ENCODE data around the gene CSTF3. TPM values are rescaled to one million over a fixed set of nuclear protein-coding genes. Genes with fewer than 3 reads are reported as not detected.

Gene CSTF3
- total RNA-seq, 1 experiment from 2014 or later: 45.6 TPM

DNA sequence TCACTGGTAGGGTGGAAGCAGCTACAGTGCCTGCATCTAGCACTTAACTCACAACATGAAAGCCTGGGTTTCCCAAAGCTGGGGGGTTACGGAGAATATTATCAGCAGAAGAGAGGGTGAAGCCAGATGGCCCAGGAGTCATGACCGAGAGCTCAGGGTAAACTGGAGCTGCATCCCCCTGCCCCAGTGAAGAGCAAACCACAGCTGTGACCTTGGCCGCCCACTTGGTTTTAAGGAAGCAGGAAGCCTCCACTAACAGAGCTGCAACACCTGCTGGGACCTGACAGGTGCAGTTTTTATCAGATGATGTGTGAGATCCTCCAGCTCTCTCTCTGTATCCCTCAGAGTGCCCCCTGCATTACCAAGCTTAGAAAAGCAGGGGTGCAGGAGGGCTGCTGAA is 101.0 kb downstream of the CSTF3 start:
- H3K9me3 ChIP-seq: no peaks in the 10 kb centered on the region
- peak overlapping the region; percentile 7 for H3K27ac Mint-ChIP-seq (ENCODE audit: unreplicated experiment)
- CTCF ChIA-PET: interaction anchor here (0.6 to 2.1 kb wide), 2 partner anchors 44 to 676 kb away, joined by 3 to 7 read pairs; partner anchors contain the start of genes CD59 and DEPDC7

DNA sequence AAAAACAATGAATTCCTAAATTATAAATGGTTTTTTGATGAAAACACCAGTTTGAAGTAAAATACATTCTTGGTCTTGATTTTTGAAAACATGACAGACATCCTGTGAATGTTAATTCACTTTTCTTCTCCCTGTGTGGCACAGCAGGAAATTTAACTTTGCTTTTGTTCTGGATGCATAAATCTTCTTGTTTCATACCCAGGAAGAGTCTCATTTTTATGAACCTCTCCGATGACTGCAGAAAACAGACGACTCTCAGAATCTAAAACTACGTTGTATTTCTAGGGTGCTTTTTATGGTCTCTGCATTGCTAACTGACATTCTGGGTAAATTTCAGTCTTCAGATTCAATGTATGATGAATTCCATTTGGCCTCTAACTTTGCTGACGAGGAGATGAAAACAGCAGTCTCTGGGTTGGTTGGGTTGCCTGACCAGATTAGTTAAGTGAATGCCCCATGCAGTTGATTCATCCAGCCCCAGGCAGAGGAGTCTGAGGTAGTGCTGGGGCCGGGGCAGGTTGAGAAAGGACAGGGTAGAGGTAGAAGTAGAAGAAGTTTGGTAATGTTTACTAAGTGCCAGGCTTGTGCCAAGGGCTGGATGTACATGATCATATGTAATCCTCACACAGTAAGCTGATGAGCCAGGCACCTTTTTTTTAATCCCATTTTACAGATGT is 101.8 kb downstream of the CSTF3 start:
- intact Hi-C loops (cut with micrococcal nuclease; ENCODE audit: unreplicated experiment): loop anchor here (2.0 kb wide), 1 partner anchor 45 kb away; the partner anchor contains the start of gene DEPDC7
- TSS peak; percentile 11 for BruUV-seq (replicated peaks)
- ChIA-PET CTCF (interaction anchor here (2.1 kb wide), 1 partner anchor 44 kb away, joined by 7 read pairs; the partner anchor contains the start of gene DEPDC7), POLR2A (no interaction called here)
- Histone ChIP-seq H3K4me3 (ENCODE audit: low read depth, low read length) (no peak overlapping the region), H3K9me3 (no peaks in the 10 kb centered on the region), H3K36me3 (ENCODE audit: control insufficient read depth, insufficient read depth, low read length) (peaks cover 5% of the 10 kb centered on the region), H3K4me1 (peaks cover 37% of the 10 kb centered on the region), H3K27me3 (replicated peaks; ENCODE audit: control insufficient read depth, insufficient read depth, low read length) (no peaks in the 10 kb centered on the region)
- TF ChIP-seq, protein P1, sequence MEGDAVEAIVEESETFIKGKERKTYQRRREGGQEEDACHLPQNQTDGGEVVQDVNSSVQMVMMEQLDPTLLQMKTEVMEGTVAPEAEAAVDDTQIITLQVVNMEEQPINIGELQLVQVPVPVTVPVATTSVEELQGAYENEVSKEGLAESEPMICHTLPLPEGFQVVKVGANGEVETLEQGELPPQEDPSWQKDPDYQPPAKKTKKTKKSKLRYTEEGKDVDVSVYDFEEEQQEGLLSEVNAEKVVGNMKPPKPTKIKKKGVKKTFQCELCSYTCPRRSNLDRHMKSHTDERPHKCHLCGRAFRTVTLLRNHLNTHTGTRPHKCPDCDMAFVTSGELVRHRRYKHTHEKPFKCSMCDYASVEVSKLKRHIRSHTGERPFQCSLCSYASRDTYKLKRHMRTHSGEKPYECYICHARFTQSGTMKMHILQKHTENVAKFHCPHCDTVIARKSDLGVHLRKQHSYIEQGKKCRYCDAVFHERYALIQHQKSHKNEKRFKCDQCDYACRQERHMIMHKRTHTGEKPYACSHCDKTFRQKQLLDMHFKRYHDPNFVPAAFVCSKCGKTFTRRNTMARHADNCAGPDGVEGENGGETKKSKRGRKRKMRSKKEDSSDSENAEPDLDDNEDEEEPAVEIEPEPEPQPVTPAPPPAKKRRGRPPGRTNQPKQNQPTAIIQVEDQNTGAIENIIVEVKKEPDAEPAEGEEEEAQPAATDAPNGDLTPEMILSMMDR (IDR thresholded peaks at IDR 0.05; ENCODE audit: insufficient read depth in 1 of 2, low read depth in 1 of 2, low read length in 1 of 2, severe bottlenecking in 1 of 2, unreplicated experiment in 1 of 2): no peak
- H3K4me1 Mint-ChIP-seq (ENCODE audit: low read depth, unreplicated experiment): peaks cover 24% of the 10 kb centered on the region
- H3K27me3 Mint-ChIP-seq (ENCODE audit: insufficient read depth, unreplicated experiment): no peaks in the 10 kb centered on the region
- H3K4me3 Mint-ChIP-seq (ENCODE audit: unreplicated experiment): no peak overlapping the region
- peak overlapping the region; percentile 7 for H3K27ac Mint-ChIP-seq (ENCODE audit: unreplicated experiment)
- H3K9me3 Mint-ChIP-seq (ENCODE audit: unreplicated experiment): no peaks in the 10 kb centered on the region
- DNase-seq: no peak
- peaks cover 46% of the 10 kb centered on the region for H3K36me3 Mint-ChIP-seq (ENCODE audit: insufficient read depth, unreplicated experiment)

More for the DNA sequence above, 101.0 kb downstream of the CSTF3 start:
- no TSS peak for BruUV-seq (replicated peaks)
- no peak for DNase-seq
- Mint-ChIP-seq H3K4me1 (ENCODE audit: low read depth, unreplicated experiment) (peaks cover 24% of the 10 kb centered on the region), H3K9me3 (ENCODE audit: unreplicated experiment) (no peaks in the 10 kb centered on the region), H3K27me3 (ENCODE audit: insufficient read depth, unreplicated experiment) (no peaks in the 10 kb centered on the region), H3K36me3 (ENCODE audit: insufficient read depth, unreplicated experiment) (peaks cover 40% of the 10 kb centered on the region), H3K4me3 (ENCODE audit: unreplicated experiment) (no peak overlapping the region)
- Histone ChIP-seq H3K36me3 (ENCODE audit: control insufficient read depth, insufficient read depth, low read length) (peaks cover 5% of the 10 kb centered on the region), H3K4me1 (peaks cover 37% of the 10 kb centered on the region), H3K4me3 (ENCODE audit: low read depth, low read length) (no peak overlapping the region), H3K27me3 (replicated peaks; ENCODE audit: control insufficient read depth, insufficient read depth, low read length) (no peaks in the 10 kb centered on the region)
- TF ChIP-seq, protein P1 (IDR thresholded peaks at IDR 0.05; ENCODE audit: insufficient read depth in 1 of 2, low read depth in 1 of 2, low read length in 1 of 2, severe bottlenecking in 1 of 2, unreplicated experiment in 1 of 2): no peak
- intact Hi-C loops (cut with micrococcal nuclease; ENCODE audit: unreplicated experiment): loop anchor here (2.0 kb wide), 1 partner anchor 45 kb away; the partner anchor contains the start of gene DEPDC7
- POLR2A ChIA-PET: interaction anchor here (1.0 kb wide), 1 partner anchor 8 kb away, joined by 3 read pairs; no protein-coding TSS in a partner anchor

DNA sequence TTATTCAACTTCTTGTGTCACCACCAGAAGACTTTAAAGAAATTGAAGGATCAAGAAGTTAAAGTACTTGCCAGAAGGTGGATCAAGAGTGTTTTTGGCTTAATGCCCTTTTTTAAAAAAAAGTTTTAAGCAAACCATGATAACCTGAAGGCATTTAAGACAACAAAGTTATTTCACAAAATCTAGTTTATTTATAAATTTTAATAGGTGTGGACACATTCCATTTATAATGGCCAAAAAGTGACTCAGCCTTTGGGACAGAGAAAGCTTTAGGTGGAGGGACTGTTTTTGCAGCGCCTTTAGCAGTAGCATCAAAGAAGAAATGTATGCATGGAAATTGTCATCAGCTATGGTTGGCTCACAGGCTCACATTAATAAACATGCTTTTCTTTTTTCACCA is 104.0 kb downstream of the CSTF3 start:
- TF ChIP-seq, protein P1 (IDR thresholded peaks at IDR 0.05; ENCODE audit: insufficient read depth in 1 of 2, low read depth in 1 of 2, low read length in 1 of 2, severe bottlenecking in 1 of 2, unreplicated experiment in 1 of 2): no peak
- no TSS peak for BruUV-seq (replicated peaks)
- peaks cover 37% of the 10 kb centered on the region for H3K4me1 ChIP-seq
- ChIA-PET POLR2A (no interaction called here), CTCF (interaction anchor here (1.4 kb wide), 1 partner anchor 17 kb away, joined by 5 read pairs; no protein-coding TSS in a partner anchor)
- peaks cover 5% of the 10 kb centered on the region for H3K36me3 ChIP-seq (ENCODE audit: control insufficient read depth, insufficient read depth, low read length)
- H3K4me3 Mint-ChIP-seq (ENCODE audit: unreplicated experiment): no peak overlapping the region
- no peaks in the 10 kb centered on the region for H3K9me3 ChIP-seq
- no peaks in the 10 kb centered on the region for H3K27me3 ChIP-seq (replicated peaks; ENCODE audit: control insufficient read depth, insufficient read depth, low read length)
- no peak for DNase-seq
- no peaks in the 10 kb centered on the region for H3K9me3 Mint-ChIP-seq (ENCODE audit: unreplicated experiment)
- peaks cover 21% of the 10 kb centered on the region for H3K4me1 Mint-ChIP-seq (ENCODE audit: low read depth, unreplicated experiment)
- no peak overlapping the region for H3K27ac Mint-ChIP-seq (ENCODE audit: unreplicated experiment)
- H3K27me3 Mint-ChIP-seq (ENCODE audit: insufficient read depth, unreplicated experiment): no peaks in the 10 kb centered on the region
- no peak overlapping the region for H3K4me3 ChIP-seq (ENCODE audit: low read depth, low read length)
- H3K36me3 Mint-ChIP-seq (ENCODE audit: insufficient read depth, unreplicated experiment): peaks cover 36% of the 10 kb centered on the region
- intact Hi-C loops (cut with micrococcal nuclease; ENCODE audit: unreplicated experiment): no loop called here
